ENCODE results near the gene PRKAR1A.

Gene PRKAR1A

DNA sequence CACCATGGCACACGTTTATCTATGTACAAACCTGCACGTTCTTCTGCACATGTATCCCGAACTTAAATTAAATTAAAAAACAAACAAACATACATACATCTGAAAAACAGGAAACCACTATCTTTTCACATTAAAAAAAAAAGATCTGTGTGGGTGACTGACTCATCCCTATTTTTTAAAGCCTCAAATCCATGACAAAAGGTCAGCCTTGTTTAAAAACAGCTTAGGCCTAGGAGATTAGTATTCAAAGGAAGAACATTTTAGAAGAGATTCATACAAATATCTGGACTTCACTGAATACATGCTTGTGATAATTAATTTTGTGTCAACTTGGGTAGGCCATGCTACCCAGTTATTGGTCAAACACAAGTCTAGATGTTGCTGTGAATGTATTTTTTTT lies 4.7 kb upstream of the PRKAR1A start:
- DNase-seq, result no peak
- TF ChIP-seq, protein P1, sequence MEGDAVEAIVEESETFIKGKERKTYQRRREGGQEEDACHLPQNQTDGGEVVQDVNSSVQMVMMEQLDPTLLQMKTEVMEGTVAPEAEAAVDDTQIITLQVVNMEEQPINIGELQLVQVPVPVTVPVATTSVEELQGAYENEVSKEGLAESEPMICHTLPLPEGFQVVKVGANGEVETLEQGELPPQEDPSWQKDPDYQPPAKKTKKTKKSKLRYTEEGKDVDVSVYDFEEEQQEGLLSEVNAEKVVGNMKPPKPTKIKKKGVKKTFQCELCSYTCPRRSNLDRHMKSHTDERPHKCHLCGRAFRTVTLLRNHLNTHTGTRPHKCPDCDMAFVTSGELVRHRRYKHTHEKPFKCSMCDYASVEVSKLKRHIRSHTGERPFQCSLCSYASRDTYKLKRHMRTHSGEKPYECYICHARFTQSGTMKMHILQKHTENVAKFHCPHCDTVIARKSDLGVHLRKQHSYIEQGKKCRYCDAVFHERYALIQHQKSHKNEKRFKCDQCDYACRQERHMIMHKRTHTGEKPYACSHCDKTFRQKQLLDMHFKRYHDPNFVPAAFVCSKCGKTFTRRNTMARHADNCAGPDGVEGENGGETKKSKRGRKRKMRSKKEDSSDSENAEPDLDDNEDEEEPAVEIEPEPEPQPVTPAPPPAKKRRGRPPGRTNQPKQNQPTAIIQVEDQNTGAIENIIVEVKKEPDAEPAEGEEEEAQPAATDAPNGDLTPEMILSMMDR (IDR thresholded peaks at IDR 0.05), result no peak
- Mint-ChIP-seq H3K9me3 (peaks cover 8% of the 10 kb centered on the region), H3K27ac (no peak overlapping the region), H3K4me1 (peaks cover 42% of the 10 kb centered on the region), H3K27me3 (ENCODE audit: low read depth, poor library complexity) (peaks cover 15% of the 10 kb centered on the region), H3K4me3 (no peak overlapping the region), H3K36me3 (ENCODE audit: low read depth) (no peaks in the 10 kb centered on the region)

DNA sequence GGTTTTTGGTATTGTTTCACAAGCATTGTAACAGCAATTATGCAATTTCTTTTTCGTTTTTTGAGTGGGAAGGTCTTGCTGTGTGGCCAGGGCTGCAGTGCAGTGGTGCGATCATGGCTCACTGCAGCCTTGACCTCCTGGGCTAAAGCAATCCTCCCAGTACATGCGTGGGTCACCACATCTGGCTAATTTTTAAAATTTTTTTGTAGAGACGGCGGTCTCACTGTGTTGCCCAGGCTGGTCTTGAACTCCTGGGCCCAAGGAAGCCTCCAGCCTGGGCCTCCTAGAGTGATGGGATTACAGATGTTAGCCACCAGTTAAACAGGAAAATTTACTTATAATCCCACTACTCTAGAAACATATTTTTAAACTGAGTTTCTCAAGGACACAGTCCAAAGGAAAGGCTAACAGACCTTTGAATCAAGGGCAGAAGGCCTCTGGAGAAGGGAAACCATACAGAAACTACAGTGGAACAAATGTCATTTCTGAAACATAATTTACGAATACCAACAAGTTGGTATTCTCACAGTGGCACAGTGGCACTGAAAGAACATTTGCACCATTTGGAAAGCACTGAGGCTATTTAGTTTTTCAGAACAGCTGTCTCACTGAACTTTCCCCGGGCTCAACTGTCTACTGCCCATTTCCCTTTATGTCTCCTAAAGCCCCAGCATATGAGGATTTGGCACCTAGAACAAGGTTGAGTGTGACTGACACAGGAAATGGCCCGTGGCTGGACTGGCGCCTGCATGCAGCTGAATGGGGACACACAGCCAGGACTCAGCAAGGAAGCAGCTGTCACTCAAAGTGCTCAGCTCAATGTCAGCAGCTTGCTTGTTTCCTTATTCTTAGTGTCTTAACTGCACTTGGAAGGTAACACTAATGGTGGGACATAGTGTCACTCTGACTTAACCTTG lies 2.8 kb upstream of the PRKAR1A start:
- peak; percentile 20 for DNase-seq
- Mint-ChIP-seq H3K36me3 (ENCODE audit: low read depth) (no peaks in the 10 kb centered on the region), H3K4me1 (peaks cover 55% of the 10 kb centered on the region), H3K9me3 (no peaks in the 10 kb centered on the region), H3K27me3 (ENCODE audit: low read depth, poor library complexity) (peaks cover 11% of the 10 kb centered on the region), H3K27ac (peak overlapping the region; percentile 58), H3K4me3 (peak overlapping the region; percentile 88)
- TF ChIP-seq, protein P1 (IDR thresholded peaks at IDR 0.05), result no peak

- no peak for DNase-seq
- Mint-ChIP-seq H3K27ac (peak overlapping the region; percentile 96), H3K27me3 (ENCODE audit: low read depth, poor library complexity) (no peaks in the 10 kb centered on the region), H3K4me3 (peak overlapping the region; percentile 88), H3K36me3 (ENCODE audit: low read depth) (peaks cover 13% of the 10 kb centered on the region), H3K9me3 (no peaks in the 10 kb centered on the region), H3K4me1 (peaks cover 68% of the 10 kb centered on the region)
- TF ChIP-seq, protein P1 (IDR thresholded peaks at IDR 0.05), result no peak
These were observed 968 bp upstream of the PRKAR1A start for GRCh38 chr17:68511254-68511670.

DNA sequence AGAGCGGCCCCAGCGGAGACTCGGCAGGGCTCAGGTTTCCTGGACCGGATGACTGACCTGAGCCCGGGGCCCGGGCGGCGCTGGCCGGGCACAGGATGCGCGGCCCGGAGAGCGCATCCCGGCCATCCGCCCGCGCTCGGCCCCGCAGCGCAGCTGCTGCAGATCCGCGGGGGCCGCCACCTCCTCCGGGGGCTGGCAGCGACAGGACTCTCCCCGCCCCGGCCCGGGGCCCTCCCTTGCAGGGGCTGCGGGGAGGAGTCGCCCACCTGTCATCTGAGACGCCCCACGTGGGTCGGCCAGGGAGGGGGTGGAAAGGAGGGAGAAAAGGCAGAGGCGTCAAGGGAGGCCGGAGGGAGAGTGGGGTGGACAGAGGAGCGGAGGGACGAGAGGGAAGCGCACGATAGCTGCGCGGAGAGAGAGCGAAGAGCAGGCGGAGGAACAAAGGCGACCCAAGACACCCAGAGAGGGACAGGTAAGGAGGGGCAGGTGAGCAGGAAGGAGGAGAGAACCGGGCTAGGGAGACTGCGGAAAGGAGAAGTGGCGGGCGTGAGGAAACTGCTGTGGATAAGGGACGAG lies 471 bp upstream of the PRKAR1A start:
- TF ChIP-seq, protein P1 (IDR thresholded peaks at IDR 0.05), result no peak
- peak overlapping the region; percentile 100 for H3K27ac Mint-ChIP-seq
- peak overlapping the region; percentile 96 for H3K4me3 Mint-ChIP-seq
- H3K9me3 Mint-ChIP-seq, result peaks cover 3% of the 10 kb centered on the region
- H3K4me1 Mint-ChIP-seq, result peaks cover 70% of the 10 kb centered on the region
- no peaks in the 10 kb centered on the region for H3K27me3 Mint-ChIP-seq (ENCODE audit: low read depth, poor library complexity)
- H3K36me3 Mint-ChIP-seq (ENCODE audit: low read depth), result peaks cover 18% of the 10 kb centered on the region
- peak; percentile 86 for DNase-seq

DNA sequence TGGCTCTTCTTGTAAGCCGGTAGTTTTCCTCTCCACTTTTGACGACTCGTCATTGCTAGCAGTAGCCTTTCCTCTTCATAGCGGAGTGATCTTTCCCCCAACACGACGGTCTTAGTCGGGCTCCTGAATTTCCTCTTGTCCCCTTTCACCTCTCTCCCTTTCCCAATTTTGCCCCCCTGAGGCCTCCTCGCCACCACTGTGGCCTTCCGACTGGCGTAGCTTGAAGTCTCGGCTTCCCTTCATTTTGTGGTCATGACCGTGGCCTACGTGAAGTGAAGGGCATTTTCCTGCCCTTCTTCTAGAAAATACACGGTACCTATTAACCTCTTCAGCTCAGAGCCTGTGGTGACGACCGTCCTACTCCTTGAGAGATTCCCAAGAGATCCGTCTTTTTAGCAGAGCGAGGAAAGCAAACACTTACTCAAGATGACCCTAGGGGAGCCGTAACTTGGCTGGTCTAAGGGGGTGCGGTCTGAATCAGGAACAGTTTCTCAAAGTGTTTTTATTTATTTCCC lies 787 bp downstream of the PRKAR1A start:
- Mint-ChIP-seq H3K27me3 (ENCODE audit: low read depth, poor library complexity) (no peaks in the 10 kb centered on the region), H3K4me1 (peaks cover 75% of the 10 kb centered on the region), H3K9me3 (peaks cover 4% of the 10 kb centered on the region), H3K36me3 (ENCODE audit: low read depth) (peaks cover 31% of the 10 kb centered on the region), H3K27ac (peak overlapping the region; percentile 99), H3K4me3 (peak overlapping the region; percentile 98)
- DNase-seq, result no peak
- TF ChIP-seq, protein P1 (IDR thresholded peaks at IDR 0.05), result no peak
